B cell (primary cell): ENCODE measurements around the gene SANBR. TPM values are rescaled to one million over a fixed set of nuclear protein-coding genes. Genes with fewer than 3 reads are reported as not detected.

Experiments
- ATAC-seq: fragments of 200-7000 bp; cut with Tn5 transposase; one replicate; pipeline ENCODE4 v1.10.0; 2021; ENCODE audit warnings: low read depth, mild to moderate bottlenecking, moderate number of reproducible peaks, moderate library complexity
- CTCF ChIA-PET: fragments of 350-600 bp; sonication (Branson Sonifier 250); formaldehyde crosslinking; loops from one replicate; lab custom pipeline; 2021; ENCODE audit warnings: antibody characterized with exemption, inconsistent platforms; lab: Charles Lee
- POLR2A ChIA-PET: fragments of 350-600 bp; sonication (Branson Sonifier 250); formaldehyde crosslinking; loops from one replicate; lab custom pipeline; 2021; ENCODE audit warnings: antibody characterized with exemption; lab: Charles Lee
- DNase-seq: peaks from one replicate; pipeline ENCODE4 v3.0.0; 2013
- H2AFZ ChIP-seq: 2 replicates; pipeline ENCODE4 v1.6.1; 2012; ENCODE audit warnings: mild to moderate bottlenecking, low read depth, low read length; ENCODE audit not compliant: insufficient read depth, poor library complexity, severe bottlenecking
- H3K27ac ChIP-seq, 2 donors: 1 replicate in 1 of 2; 2 replicates in 1 of 2; pipeline ENCODE4 v1.5.1; 2012 to 2013; ENCODE audit warnings: low read length in 2 of 2, mild to moderate bottlenecking in 2 of 2, moderate library complexity in 1 of 2
- H3K27me3 ChIP-seq, 4 experiments: fragments of 200-600 bp in 1 of 4; sonication (generic) in 1 of 4; replicated peaks in 1 of 4; 1 replicate in 2 of 4; 2 replicates in 2 of 4; pipeline versions ENCODE4 v1.6.1 to v1.7.0; 2013 to 2016; ENCODE audit warnings: low read length in 3 of 4, mild to moderate bottlenecking in 2 of 4, mixed read lengths in 1 of 4, moderate library complexity in 1 of 4; ENCODE audit not compliant: insufficient read depth in 4 of 4, control insufficient read depth in 3 of 4; ENCODE audit errors: control extremely low read depth in 1 of 4
- H3K36me3 ChIP-seq, 2 experiments: replicated peaks in 1 of 2; 1 replicate in 1 of 2; 2 replicates in 1 of 2; pipeline versions ENCODE4 v1.6.1 to v1.7.1; 2013; ENCODE audit warnings: low read length in 1 of 2; ENCODE audit not compliant: insufficient read depth in 2 of 2, control insufficient read depth in 1 of 2; ENCODE audit errors: control extremely low read depth in 1 of 2, extremely low read depth in 1 of 2
- H3K4me1 ChIP-seq, 2 donors: fragments of 200-600 bp in 1 of 2; sonication (generic) in 1 of 2; 1 replicate in 1 of 2; 2 replicates in 1 of 2; pipeline versions ENCODE4 v1.5.1 to v1.6.1; 2013 to 2017; ENCODE audit warnings: low read length in 2 of 2; ENCODE audit not compliant: control insufficient read depth in 2 of 2, insufficient read depth in 2 of 2
- H3K4me2 ChIP-seq: replicated peaks from 2 replicates; pipeline ENCODE3; 2012; ENCODE audit warnings: mild to moderate bottlenecking, low read depth, low read length; ENCODE audit not compliant: poor library complexity, severe bottlenecking
- H3K4me3 ChIP-seq, 5 experiments: fragments of 200-600 bp in 1 of 5; sonication (generic) in 1 of 5; 1 replicate in 3 of 5; 2 replicates in 2 of 5; pipeline versions ENCODE4 v1.5.1 to v1.7.0; 2011 to 2016; ENCODE audit warnings: low read length in 4 of 5, mild to moderate bottlenecking in 4 of 5, low read depth in 2 of 5, control low read depth in 1 of 5, moderate library complexity in 1 of 5; ENCODE audit not compliant: insufficient read depth in 1 of 5; ENCODE audit errors: control extremely low read depth in 1 of 5, extremely low read depth in 1 of 5
- H3K79me2 ChIP-seq: fragments of 200-600 bp; sonication (generic); one replicate; pipeline ENCODE4 v1.6.0; 2016; ENCODE audit warnings: low read length; ENCODE audit not compliant: control insufficient read depth, insufficient read depth
- H3K9ac ChIP-seq: fragments of 200-600 bp; sonication (generic); 2 replicates; pipeline ENCODE4 v1.6.1; 2017; ENCODE audit warnings: mild to moderate bottlenecking, low read length, moderate library complexity
- H3K9me3 ChIP-seq, 3 donors: one replicate each; pipeline versions ENCODE4 v1.6.1 to v1.7.1; 2013; ENCODE audit warnings: low read length in 2 of 3; ENCODE audit not compliant: control insufficient read depth in 2 of 3, insufficient read depth in 1 of 3; ENCODE audit errors: control extremely low read depth in 1 of 3
- H4K20me1 ChIP-seq: 2 replicates; pipeline ENCODE4 v1.6.0; 2012; ENCODE audit warnings: mild to moderate bottlenecking, low read length; ENCODE audit not compliant: insufficient read depth, control insufficient read depth, poor library complexity, severe bottlenecking
- H3K27ac Mint-ChIP-seq: one replicate; pipeline ENCODE4 v1.8.0; 2021; ENCODE audit warnings: mixed read lengths
- H3K27me3 Mint-ChIP-seq: one replicate; pipeline ENCODE4 v1.8.0; 2021; ENCODE audit warnings: mixed read lengths
- H3K4me1 Mint-ChIP-seq: one replicate; pipeline ENCODE4 v1.8.0; 2021; ENCODE audit warnings: mixed read lengths
- H3K4me3 Mint-ChIP-seq: one replicate; pipeline ENCODE4 v1.8.0; 2021; ENCODE audit warnings: mixed read lengths
- H3K9me3 Mint-ChIP-seq: one replicate; pipeline ENCODE4 v1.8.0; 2022; ENCODE audit warnings: mixed read lengths; ENCODE audit not compliant: insufficient read depth
- EZH2 ChIP-seq: IDR thresholded peaks from 2 replicates; pipeline ENCODE4 v1.6.1; 2012; ENCODE audit warnings: borderline replicate concordance, low read depth, mild to moderate bottlenecking, moderate library complexity, low read length; ENCODE audit not compliant: insufficient read depth, poor library complexity, severe bottlenecking
- WGBS: methylation state at CpG from one replicate; pipeline ENCODE4 v1.1.5; 2013; ENCODE audit warnings: missing lambda C conversion rate; ENCODE audit not compliant: insufficient coverage; 5-methylcytosine and 5-hydroxymethylcytosine counted together
- intact Hi-C: fragments of 100-400 bp; cut with micrococcal nuclease; formaldehyde crosslinking; loops from one replicate; pipeline ENCODE4 v1.10.0; 2022
- polyA plus RNA-seq: library from polyadenylated mRNA; depleted of rRNA; stranded (reverse); fragments of >200 nt; gene quantifications from 2 replicates; pipeline ENCODE4 v1.2.3, GENCODE V29; 2012
- total RNA-seq, 2 donors: library from RNA; stranded (reverse); fragments of 120-200 nt in 1 of 2; gene quantifications; 1 replicate in 1 of 2; 2 replicates in 1 of 2; pipeline versions ENCODE4 v1.2.3 to v1.2.4, GENCODE V29; 2013 to 2022
- TF ChIP-seq, protein P1 (sequence below): fragments of 200-600 bp; IDR thresholded peaks from one replicate; pipeline ENCODE4 v1.8.0; 2022; ENCODE audit warnings: antibody characterized with exemption, mild to moderate bottlenecking

SANBR gene
- total and polyA plus RNA-seq, 2 donors (not counting 1 experiment from before 2014, with no cell fraction given), result 2.5 to 6.6 TPM

DNA sequence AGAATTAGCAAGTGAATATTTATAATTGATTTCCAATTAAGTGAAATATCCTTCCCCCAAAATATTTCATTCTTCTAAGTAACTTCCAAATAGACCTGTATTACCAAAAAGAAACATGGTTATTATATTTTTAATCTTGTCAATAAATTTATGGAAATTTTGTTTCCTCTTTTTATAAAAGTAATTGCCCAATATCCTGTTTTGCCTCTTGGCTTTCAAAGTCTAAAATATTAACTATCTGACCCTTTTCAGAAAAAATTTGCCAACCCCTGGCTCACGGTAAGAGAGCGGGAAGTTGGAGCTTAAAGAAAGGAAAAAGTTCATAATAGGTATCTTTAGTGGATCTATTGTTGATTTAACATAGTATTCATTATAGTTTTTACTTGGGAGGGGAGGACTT is 20.4 kb upstream of the SANBR start:
- DNase-seq (no peak), ATAC-seq (no peak)
- no peaks in the 10 kb centered on the region for H3K9me3 Mint-ChIP-seq
- H3K27ac ChIP-seq, result no peak overlapping the region
- H3K4me1 ChIP-seq, result peaks cover 0 to 6% of the 10 kb centered on the region in 2 donors
- ChIA-PET CTCF (no interaction called here), POLR2A (no interaction called here)
- H4K20me1 ChIP-seq, result no peaks in the 10 kb centered on the region
- no peaks in the 10 kb centered on the region for H3K79me2 ChIP-seq
- peaks cover 0 to 8% (median 0%) of the 10 kb centered on the region in 3 donors for H3K9me3 ChIP-seq
- H3K4me3 Mint-ChIP-seq, result no peak overlapping the region
- peaks cover 6 to 27% of the 10 kb centered on the region in 2 experiments for H3K36me3 ChIP-seq
- WGBS, result no CpG with 5 or more reads among the region's 2 CpGs
- H2AFZ ChIP-seq, result no peak overlapping the region
- H3K4me2 ChIP-seq, result no peak overlapping the region
- no peak overlapping the region for H3K9ac ChIP-seq
- H3K27me3 Mint-ChIP-seq, result no peaks in the 10 kb centered on the region
- H3K4me3 ChIP-seq, result no peak overlapping the region
- no peaks in the 10 kb centered on the region for H3K27me3 ChIP-seq
- H3K27ac Mint-ChIP-seq, result no peak overlapping the region
- no peak for TF ChIP-seq EZH2
- TF ChIP-seq, protein P1, sequence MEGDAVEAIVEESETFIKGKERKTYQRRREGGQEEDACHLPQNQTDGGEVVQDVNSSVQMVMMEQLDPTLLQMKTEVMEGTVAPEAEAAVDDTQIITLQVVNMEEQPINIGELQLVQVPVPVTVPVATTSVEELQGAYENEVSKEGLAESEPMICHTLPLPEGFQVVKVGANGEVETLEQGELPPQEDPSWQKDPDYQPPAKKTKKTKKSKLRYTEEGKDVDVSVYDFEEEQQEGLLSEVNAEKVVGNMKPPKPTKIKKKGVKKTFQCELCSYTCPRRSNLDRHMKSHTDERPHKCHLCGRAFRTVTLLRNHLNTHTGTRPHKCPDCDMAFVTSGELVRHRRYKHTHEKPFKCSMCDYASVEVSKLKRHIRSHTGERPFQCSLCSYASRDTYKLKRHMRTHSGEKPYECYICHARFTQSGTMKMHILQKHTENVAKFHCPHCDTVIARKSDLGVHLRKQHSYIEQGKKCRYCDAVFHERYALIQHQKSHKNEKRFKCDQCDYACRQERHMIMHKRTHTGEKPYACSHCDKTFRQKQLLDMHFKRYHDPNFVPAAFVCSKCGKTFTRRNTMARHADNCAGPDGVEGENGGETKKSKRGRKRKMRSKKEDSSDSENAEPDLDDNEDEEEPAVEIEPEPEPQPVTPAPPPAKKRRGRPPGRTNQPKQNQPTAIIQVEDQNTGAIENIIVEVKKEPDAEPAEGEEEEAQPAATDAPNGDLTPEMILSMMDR, result no peak
- H3K4me1 Mint-ChIP-seq, result peaks cover 20% of the 10 kb centered on the region
- intact Hi-C loops, result no loop called here

DNA sequence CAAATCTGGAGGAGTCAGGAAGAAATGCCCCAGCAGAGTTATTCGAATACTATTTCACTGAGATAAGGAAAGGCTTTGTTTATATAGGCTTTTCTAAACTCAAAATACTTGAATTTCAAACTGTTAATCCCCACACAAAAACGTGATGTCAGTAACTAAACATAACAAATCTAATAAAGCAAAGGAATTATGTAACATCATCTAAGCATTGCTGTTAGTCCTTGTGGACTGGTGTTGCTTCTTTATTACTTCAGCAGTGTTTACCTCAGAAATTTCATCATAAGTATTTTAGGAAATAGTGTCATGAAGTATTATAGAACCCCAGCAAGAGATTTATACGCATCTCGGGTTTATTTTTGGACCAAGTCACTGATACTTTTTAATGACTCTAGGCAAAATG is 19.7 kb upstream of the SANBR start:
- H3K9ac ChIP-seq, result no peak overlapping the region
- TF ChIP-seq, protein P1, result no peak
- TF ChIP-seq EZH2, result no peak
- no peak overlapping the region for H3K4me2 ChIP-seq
- DNase-seq (no peak), ATAC-seq (no peak)
- ChIA-PET POLR2A (no interaction called here), CTCF (no interaction called here)
- no peak overlapping the region for H3K27ac Mint-ChIP-seq
- H3K9me3 Mint-ChIP-seq, result no peaks in the 10 kb centered on the region
- H3K36me3 ChIP-seq, result peaks cover 6 to 27% of the 10 kb centered on the region in 2 experiments
- no peak overlapping the region for H3K27ac ChIP-seq
- no peak overlapping the region for H3K4me3 Mint-ChIP-seq
- H2AFZ ChIP-seq, result no peak overlapping the region
- H3K4me1 ChIP-seq, result peaks cover 0 to 6% of the 10 kb centered on the region in 2 donors
- intact Hi-C loops, result no loop called here
- H3K27me3 ChIP-seq, result no peaks in the 10 kb centered on the region
- H3K4me3 ChIP-seq, result no peak overlapping the region
- H3K9me3 ChIP-seq, result peaks cover 0 to 8% (median 0%) of the 10 kb centered on the region in 3 donors
- peaks cover 20% of the 10 kb centered on the region for H3K4me1 Mint-ChIP-seq
- H3K27me3 Mint-ChIP-seq, result no peaks in the 10 kb centered on the region
- no CpG with 5 or more reads among the region's 4 CpGs for WGBS
- H4K20me1 ChIP-seq, result no peaks in the 10 kb centered on the region
- H3K79me2 ChIP-seq, result no peaks in the 10 kb centered on the region
